Measurements from ENCODE around the gene PCSK5.
"Not testable (repeated sequence)": the region's sequence is repeated elsewhere in the genome, so short reads cannot be mapped to it uniquely, and the experiment has no call there.

PCSK5 gene

GRCh38 chr9:76249309-76249708 lies 358.8 kb downstream of the PCSK5 start:
- no peak for DNase-seq (ENCODE audit: low read depth)

GRCh38 chr9:76255781-76256455 lies 365.4 kb downstream of the PCSK5 start:
- DNase-seq (ENCODE audit: low read depth): no peak

- DNase-seq (ENCODE audit: low read depth): no peak
Measured at GRCh38 chr9:76257311-76257710, 366.8 kb downstream of the PCSK5 start.

GRCh38 chr9:76266649-76267283 lies 376.3 kb downstream of the PCSK5 start:
- DNase-seq (ENCODE audit: low read depth): no peak

- DNase-seq (ENCODE audit: low read depth): no peak
Measured at GRCh38 chr9:76267284-76267652, 376.8 kb downstream of the PCSK5 start.

- DNase-seq (ENCODE audit: low read depth): no peak
Measured at GRCh38 chr9:76269789-76270188, 379.3 kb downstream of the PCSK5 start.

- no peak for DNase-seq (ENCODE audit: low read depth)
Measured at GRCh38 chr9:76271755-76272154, 381.3 kb downstream of the PCSK5 start.

GRCh38 chr9:76289042-76289441 lies 398.6 kb downstream of the PCSK5 start:
- no peak for DNase-seq (ENCODE audit: low read depth)

- DNase-seq (ENCODE audit: low read depth): no peak
Measured at GRCh38 chr9:76289703-76290102, 399.2 kb downstream of the PCSK5 start.

- no peak for DNase-seq (ENCODE audit: low read depth)
Measured at GRCh38 chr9:76290555-76290954, 400.1 kb downstream of the PCSK5 start.

GRCh38 chr9:76292246-76292645 lies 401.8 kb downstream of the PCSK5 start:
- no peak for DNase-seq (ENCODE audit: low read depth)

- DNase-seq (ENCODE audit: low read depth): no peak
Measured at GRCh38 chr9:76292658-76293057, 402.2 kb downstream of the PCSK5 start.

- no peak for DNase-seq (ENCODE audit: low read depth)
Measured at GRCh38 chr9:76294301-76294700, 403.8 kb downstream of the PCSK5 start.

GRCh38 chr9:76296561-76297310 lies 406.3 kb downstream of the PCSK5 start:
- no peak for DNase-seq (ENCODE audit: low read depth)

- DNase-seq (ENCODE audit: low read depth): no peak
Measured at GRCh38 chr9:76297721-76298239, 407.3 kb downstream of the PCSK5 start.

- no peak for DNase-seq (ENCODE audit: low read depth)
Measured at GRCh38 chr9:76298521-76299144, 408.2 kb downstream of the PCSK5 start.

GRCh38 chr9:76302543-76302942 lies 412.1 kb downstream of the PCSK5 start:
- DNase-seq (ENCODE audit: low read depth): no peak

GRCh38 chr9:76302947-76303550 lies 412.6 kb downstream of the PCSK5 start:
- DNase-seq (ENCODE audit: low read depth): no peak

GRCh38 chr9:76307047-76307446 lies 416.6 kb downstream of the PCSK5 start:
- not testable (repeated sequence) for DNase-seq (ENCODE audit: low read depth)

GRCh38 chr9:76310577-76310976 lies 420.1 kb downstream of the PCSK5 start:
- no peak for DNase-seq (ENCODE audit: low read depth)

- DNase-seq (ENCODE audit: low read depth): no peak
Measured at GRCh38 chr9:76310991-76311390, 420.5 kb downstream of the PCSK5 start.

- no peak for DNase-seq (ENCODE audit: low read depth)
Measured at GRCh38 chr9:76311537-76311936, 421.1 kb downstream of the PCSK5 start.
